Measurements from ENCODE around the gene ZNF436.

The ZNF436 gene

DNA sequence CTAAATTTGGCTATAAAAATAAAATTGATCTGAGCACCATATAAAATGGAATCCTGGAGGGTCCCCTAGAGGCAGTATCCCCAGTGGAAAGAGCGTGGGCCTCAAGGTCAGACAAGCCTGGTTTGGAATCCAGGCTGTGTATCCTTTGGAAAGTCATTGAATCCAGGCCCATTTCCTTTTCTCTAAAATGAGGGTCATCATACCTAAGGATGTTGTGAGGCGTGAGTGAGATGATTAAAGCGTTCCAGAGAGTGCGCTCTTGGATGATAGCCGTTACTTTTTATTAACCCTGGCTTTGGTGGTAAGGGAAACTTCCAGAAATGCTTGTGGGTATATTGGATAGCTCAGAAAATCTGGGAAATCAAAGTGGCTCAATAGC is 683 bp upstream of the ZNF436 start:
- TF ChIP-seq, protein P1, sequence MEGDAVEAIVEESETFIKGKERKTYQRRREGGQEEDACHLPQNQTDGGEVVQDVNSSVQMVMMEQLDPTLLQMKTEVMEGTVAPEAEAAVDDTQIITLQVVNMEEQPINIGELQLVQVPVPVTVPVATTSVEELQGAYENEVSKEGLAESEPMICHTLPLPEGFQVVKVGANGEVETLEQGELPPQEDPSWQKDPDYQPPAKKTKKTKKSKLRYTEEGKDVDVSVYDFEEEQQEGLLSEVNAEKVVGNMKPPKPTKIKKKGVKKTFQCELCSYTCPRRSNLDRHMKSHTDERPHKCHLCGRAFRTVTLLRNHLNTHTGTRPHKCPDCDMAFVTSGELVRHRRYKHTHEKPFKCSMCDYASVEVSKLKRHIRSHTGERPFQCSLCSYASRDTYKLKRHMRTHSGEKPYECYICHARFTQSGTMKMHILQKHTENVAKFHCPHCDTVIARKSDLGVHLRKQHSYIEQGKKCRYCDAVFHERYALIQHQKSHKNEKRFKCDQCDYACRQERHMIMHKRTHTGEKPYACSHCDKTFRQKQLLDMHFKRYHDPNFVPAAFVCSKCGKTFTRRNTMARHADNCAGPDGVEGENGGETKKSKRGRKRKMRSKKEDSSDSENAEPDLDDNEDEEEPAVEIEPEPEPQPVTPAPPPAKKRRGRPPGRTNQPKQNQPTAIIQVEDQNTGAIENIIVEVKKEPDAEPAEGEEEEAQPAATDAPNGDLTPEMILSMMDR (conservative IDR thresholded peaks at IDR 0.05): no peak
- no peak for TF ChIP-seq ZFX (IDR thresholded peaks at IDR 0.05)
- no peak overlapping the region for H3K27ac ChIP-seq

- H3K27ac ChIP-seq: peak overlapping the region; percentile 84
- peak; percentile 66 for TF ChIP-seq ZFX (IDR thresholded peaks at IDR 0.05)
- TF ChIP-seq, protein P1 (conservative IDR thresholded peaks at IDR 0.05): no peak
Measured at GRCh38 chr1:23368562-23369334, 888 bp downstream of the ZNF436 start.

- H3K27ac ChIP-seq: peak overlapping the region; percentile 84
- TF ChIP-seq ZFX (IDR thresholded peaks at IDR 0.05): no peak
- TF ChIP-seq, protein P1 (conservative IDR thresholded peaks at IDR 0.05): no peak
Measured at GRCh38 chr1:23367791-23368561, 1.7 kb downstream of the ZNF436 start.

GRCh38 chr1:23367451-23367790 is 2.2 kb downstream of the ZNF436 start:
- H3K27ac ChIP-seq: peak overlapping the region; percentile 84
- TF ChIP-seq, protein P1 (conservative IDR thresholded peaks at IDR 0.05): no peak
- TF ChIP-seq ZFX (IDR thresholded peaks at IDR 0.05): no peak

DNA sequence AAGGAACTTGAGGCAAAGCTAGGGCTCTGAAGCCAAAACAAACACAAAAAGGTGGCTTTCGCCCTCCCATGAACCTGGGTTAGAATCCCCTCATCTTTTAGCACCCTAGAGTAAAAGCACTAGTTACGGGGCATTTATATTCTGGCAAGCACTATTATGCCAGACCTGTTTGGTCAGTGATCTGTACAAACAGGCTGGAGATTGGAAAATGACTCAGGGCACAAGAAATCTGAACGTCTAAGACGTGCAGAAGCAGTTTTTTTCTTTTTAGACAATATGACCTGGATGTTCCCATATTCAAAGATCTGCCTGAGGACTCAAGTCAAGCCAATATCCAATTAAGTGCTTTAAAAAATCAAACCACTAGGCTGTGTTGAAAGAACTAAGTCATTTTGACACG is 3.0 kb downstream of the ZNF436 start:
- no peak overlapping the region for H3K27ac ChIP-seq
- TF ChIP-seq, protein P1 (conservative IDR thresholded peaks at IDR 0.05): no peak

DNA sequence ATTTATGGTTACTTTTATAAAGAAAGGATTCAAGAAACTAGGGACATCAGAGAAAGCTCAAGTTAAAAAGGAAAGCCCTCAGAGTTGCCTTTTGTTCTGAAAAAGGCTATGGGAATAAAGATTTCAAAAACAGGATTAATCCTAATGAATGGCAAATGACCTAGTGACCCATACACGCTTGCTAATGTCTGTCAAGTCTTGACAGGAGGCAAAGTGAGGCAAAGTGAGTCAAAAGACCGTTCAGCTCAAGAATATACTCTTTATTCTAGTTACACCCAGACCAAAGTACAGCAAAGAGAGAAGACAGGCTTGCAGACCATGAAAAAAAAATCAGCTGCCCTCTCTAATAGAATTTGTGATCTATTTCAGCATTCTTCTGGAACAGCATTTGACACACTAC is 3.5 kb downstream of the ZNF436 start:
- no peak overlapping the region for H3K27ac ChIP-seq
- no peak for TF ChIP-seq ZFX (IDR thresholded peaks at IDR 0.05)
- TF ChIP-seq, protein P1 (conservative IDR thresholded peaks at IDR 0.05): no peak

DNA sequence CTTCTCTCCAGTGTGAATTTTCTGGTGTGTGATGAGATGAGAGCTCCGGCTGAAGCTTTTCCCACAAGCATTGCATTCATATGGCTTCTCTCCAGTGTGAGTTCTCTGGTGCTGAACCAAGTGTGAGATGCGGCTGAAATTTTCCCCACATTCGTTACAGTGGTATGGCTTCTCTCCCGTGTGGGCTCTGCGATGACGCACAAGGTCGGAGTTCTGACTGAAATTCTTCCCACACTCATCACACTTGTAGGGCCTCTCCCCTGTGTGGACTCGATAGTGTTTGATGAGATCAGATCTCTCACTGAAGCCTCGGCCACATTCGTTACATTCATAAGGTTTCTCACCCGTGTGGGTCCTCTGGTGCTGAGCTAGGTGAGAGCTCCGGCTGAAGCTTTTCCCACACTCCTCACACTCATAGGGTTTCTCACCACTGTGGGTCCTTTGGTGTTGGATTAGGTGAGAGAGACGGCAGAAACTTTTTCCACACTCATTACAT is 7.4 kb downstream of the ZNF436 start:
- TF ChIP-seq ZFX (IDR thresholded peaks at IDR 0.05): no peak
- TF ChIP-seq, protein P1 (conservative IDR thresholded peaks at IDR 0.05): no peak
- no peak overlapping the region for H3K27ac ChIP-seq
